Measurements from ENCODE around the gene NAA20. TPM values are rescaled to one million over a fixed set of nuclear protein-coding genes. Genes with fewer than 3 reads are reported as not detected.

The NAA20 gene
- total and polyA plus RNA-seq, 2 of the 13 experiments (the other 11 are each of a cell fraction or from before 2014, with no cell fraction given), result 81.9 to 82.8 TPM

DNA sequence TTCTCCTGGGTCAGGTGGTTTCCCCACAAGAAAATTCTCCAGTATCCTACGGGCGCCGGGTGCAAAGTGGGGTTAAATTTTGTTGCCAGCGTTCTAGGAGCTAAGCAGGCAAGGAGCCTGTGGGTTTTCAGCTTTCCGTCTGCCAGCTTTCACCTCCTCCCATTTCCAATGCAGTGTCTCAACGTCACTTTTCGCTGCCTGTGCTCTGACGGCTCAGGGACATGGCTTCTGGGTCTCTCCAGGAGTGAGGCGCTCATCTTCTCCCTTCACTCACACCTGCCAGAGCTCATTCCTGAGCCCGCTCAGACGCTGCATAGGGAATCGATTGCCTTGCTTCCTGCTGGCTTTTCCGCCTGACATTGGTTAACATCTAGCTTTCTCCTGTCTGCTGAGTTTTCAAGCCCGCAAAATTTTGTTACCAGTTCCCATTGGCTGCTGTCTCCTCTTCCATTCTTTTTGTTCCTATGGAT is 7.3 kb upstream of the NAA20 start (continued):
- TF ChIP-seq KLF13 (CRISPR knock-in tag; IDR thresholded peaks at IDR 0.05) (no peak), NCOA1 (CRISPR knock-in tag; IDR thresholded peaks at IDR 0.05) (no peak), CEBPG (CRISPR knock-in tag; IDR thresholded peaks at IDR 0.05) (peak; percentile 25; the same call in 1 of the 2 replicates), ZNF782 (CRISPR knock-in tag; IDR thresholded peaks at IDR 0.05; ENCODE audit: borderline replicate concordance) (no peak), RFXAP (CRISPR knock-in tag; IDR thresholded peaks at IDR 0.05; ENCODE audit: borderline replicate concordance) (0 out of 2 replicates have a peak, but pooled peaks have one; percentile 40), TARDBP (CRISPR knock-in tag; IDR thresholded peaks at IDR 0.05) (0 out of 2 replicates have a peak, but pooled peaks have one; percentile 38), ZNF83 (CRISPR knock-in tag; IDR thresholded peaks at IDR 0.05; ENCODE audit: borderline replicate concordance) (no peak), ZNF777 (CRISPR knock-in tag; IDR thresholded peaks at IDR 0.05) (no peak), SP2 (CRISPR knock-in tag; IDR thresholded peaks at IDR 0.05) (no peak), FIP1L1 (IDR thresholded peaks at IDR 0.05; ENCODE audit: borderline replicate concordance, insufficient read depth, low read depth, low read length) (no peak), SALL1 (CRISPR knock-in tag; IDR thresholded peaks at IDR 0.05) (peak; percentile 91), ZNF430 (CRISPR knock-in tag; IDR thresholded peaks at IDR 0.05) (no peak), ZBTB42 (CRISPR knock-in tag; IDR thresholded peaks at IDR 0.05) (no peak), ZNF550 (CRISPR knock-in tag; IDR thresholded peaks at IDR 0.05; ENCODE audit: borderline replicate concordance) (no peak), ZFP36 (IDR thresholded peaks at IDR 0.05; ENCODE audit: borderline replicate concordance, low read depth, low read length, partially characterized antibody) (no peak), ZNF652 (CRISPR knock-in tag; IDR thresholded peaks at IDR 0.05; ENCODE audit: borderline replicate concordance, low read depth) (peak; percentile 71), ZSCAN29 (CRISPR knock-in tag; conservative IDR thresholded peaks at IDR 0.05) (no peak)
- TF ChIP-seq, protein P1, sequence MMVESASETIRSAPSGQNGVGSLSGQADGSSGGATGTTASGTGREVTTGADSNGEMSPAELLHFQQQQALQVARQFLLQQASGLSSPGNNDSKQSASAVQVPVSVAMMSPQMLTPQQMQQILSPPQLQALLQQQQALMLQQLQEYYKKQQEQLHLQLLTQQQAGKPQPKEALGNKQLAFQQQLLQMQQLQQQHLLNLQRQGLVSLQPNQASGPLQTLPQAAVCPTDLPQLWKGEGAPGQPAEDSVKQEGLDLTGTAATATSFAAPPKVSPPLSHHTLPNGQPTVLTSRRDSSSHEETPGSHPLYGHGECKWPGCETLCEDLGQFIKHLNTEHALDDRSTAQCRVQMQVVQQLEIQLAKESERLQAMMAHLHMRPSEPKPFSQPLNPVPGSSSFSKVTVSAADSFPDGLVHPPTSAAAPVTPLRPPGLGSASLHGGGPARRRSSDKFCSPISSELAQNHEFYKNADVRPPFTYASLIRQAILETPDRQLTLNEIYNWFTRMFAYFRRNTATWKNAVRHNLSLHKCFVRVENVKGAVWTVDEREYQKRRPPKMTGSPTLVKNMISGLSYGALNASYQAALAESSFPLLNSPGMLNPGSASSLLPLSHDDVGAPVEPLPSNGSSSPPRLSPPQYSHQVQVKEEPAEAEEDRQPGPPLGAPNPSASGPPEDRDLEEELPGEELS (CRISPR knock-in tag; IDR thresholded peaks at IDR 0.05), result peak; percentile 43
- TF ChIP-seq, protein P2, sequence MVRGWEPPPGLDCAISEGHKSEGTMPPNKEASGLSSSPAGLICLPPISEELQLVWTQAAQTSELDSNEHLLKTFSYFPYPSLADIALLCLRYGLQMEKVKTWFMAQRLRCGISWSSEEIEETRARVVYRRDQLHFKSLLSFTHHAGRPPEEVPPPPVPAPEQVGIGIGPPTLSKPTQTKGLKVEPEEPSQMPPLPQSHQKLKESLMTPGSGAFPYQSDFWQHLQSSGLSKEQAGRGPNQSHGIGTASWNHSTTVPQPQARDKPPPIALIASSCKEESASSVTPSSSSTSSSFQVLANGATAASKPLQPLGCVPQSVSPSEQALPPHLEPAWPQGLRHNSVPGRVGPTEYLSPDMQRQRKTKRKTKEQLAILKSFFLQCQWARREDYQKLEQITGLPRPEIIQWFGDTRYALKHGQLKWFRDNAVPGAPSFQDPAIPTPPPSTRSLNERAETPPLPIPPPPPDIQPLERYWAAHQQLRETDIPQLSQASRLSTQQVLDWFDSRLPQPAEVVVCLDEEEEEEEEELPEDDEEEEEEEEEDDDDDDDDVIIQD (CRISPR knock-in tag; IDR thresholded peaks at IDR 0.05; ENCODE audit: low read depth), result peak; percentile 71; the same call in 1 of the 2 replicates
- TF ChIP-seq, protein P3, sequence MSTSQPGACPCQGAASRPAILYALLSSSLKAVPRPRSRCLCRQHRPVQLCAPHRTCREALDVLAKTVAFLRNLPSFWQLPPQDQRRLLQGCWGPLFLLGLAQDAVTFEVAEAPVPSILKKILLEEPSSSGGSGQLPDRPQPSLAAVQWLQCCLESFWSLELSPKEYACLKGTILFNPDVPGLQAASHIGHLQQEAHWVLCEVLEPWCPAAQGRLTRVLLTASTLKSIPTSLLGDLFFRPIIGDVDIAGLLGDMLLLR (CRISPR knock-in tag; IDR thresholded peaks at IDR 0.05), result no peak
- TF ChIP-seq, protein P4, sequence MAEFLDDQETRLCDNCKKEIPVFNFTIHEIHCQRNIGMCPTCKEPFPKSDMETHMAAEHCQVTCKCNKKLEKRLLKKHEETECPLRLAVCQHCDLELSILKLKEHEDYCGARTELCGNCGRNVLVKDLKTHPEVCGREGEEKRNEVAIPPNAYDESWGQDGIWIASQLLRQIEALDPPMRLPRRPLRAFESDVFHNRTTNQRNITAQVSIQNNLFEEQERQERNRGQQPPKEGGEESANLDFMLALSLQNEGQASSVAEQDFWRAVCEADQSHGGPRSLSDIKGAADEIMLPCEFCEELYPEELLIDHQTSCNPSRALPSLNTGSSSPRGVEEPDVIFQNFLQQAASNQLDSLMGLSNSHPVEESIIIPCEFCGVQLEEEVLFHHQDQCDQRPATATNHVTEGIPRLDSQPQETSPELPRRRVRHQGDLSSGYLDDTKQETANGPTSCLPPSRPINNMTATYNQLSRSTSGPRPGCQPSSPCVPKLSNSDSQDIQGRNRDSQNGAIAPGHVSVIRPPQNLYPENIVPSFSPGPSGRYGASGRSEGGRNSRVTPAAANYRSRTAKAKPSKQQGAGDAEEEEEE (CRISPR knock-in tag; IDR thresholded peaks at IDR 0.05; ENCODE audit: borderline replicate concordance), result no peak
- TF ChIP-seq, protein P5, sequence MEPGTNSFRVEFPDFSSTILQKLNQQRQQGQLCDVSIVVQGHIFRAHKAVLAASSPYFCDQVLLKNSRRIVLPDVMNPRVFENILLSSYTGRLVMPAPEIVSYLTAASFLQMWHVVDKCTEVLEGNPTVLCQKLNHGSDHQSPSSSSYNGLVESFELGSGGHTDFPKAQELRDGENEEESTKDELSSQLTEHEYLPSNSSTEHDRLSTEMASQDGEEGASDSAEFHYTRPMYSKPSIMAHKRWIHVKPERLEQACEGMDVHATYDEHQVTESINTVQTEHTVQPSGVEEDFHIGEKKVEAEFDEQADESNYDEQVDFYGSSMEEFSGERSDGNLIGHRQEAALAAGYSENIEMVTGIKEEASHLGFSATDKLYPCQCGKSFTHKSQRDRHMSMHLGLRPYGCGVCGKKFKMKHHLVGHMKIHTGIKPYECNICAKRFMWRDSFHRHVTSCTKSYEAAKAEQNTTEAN (CRISPR knock-in tag; conservative IDR thresholded peaks at IDR 0.05), result no peak
